H9 (cell line): ENCODE measurements around the gene LEKR1. TPM values are rescaled to one million over a fixed set of nuclear protein-coding genes. Genes with fewer than 3 reads are reported as not detected.

ENCODE experiments used
- DNase-seq: peaks from one replicate; pipeline ENCODE4 v3.0.0-alpha.2; 2017
- H2AFZ ChIP-seq: one replicate; pipeline ENCODE4 v1.6.1; 2013; ENCODE audit warnings: mild to moderate bottlenecking, low read length, control low read depth, moderate library complexity
- H2AK5ac ChIP-seq: 2 replicates; pipeline ENCODE4 v1.6.1; 2013; ENCODE audit warnings: low read length, control low read depth, mixed read lengths; ENCODE audit not compliant: insufficient read length
- H2BK120ac ChIP-seq: one replicate; pipeline ENCODE4 v1.6.1; 2013; ENCODE audit warnings: low read depth, mild to moderate bottlenecking, low read length, control low read depth, inconsistent platforms; ENCODE audit not compliant: poor library complexity, severe bottlenecking
- H2BK12ac ChIP-seq: 2 replicates; pipeline ENCODE4 v1.6.1; 2013; ENCODE audit warnings: low read length, control low read depth, mixed read lengths, low read depth; ENCODE audit not compliant: insufficient read length
- H2BK15ac ChIP-seq: 2 replicates; pipeline ENCODE4 v1.6.1; 2013; ENCODE audit warnings: low read depth, low read length, control low read depth
- H2BK20ac ChIP-seq: one replicate; pipeline ENCODE4 v1.6.1; 2013; ENCODE audit warnings: low read depth, mild to moderate bottlenecking, low read length, control low read depth, inconsistent platforms; ENCODE audit not compliant: poor library complexity, severe bottlenecking
- H2BK5ac ChIP-seq: 2 replicates; pipeline ENCODE4 v1.6.1; 2013; ENCODE audit warnings: low read length, control low read depth, mixed read lengths; ENCODE audit not compliant: insufficient read length
- H3K14ac ChIP-seq: 2 replicates; pipeline ENCODE4 v1.6.1; 2013; ENCODE audit warnings: low read length, control low read depth; ENCODE audit not compliant: insufficient read depth
- H3K18ac ChIP-seq: 2 replicates; pipeline ENCODE4 v1.6.1; 2013; ENCODE audit warnings: low read depth, mild to moderate bottlenecking, mixed read lengths, low read length, control low read depth; ENCODE audit not compliant: insufficient read length
- H3K23ac ChIP-seq: 2 replicates; pipeline ENCODE4 v1.6.1; 2013; ENCODE audit warnings: low read length, control low read depth, mixed read lengths, low read depth; ENCODE audit not compliant: insufficient read length
- H3K23me2 ChIP-seq: 2 replicates; pipeline ENCODE4 v1.6.1; 2013; ENCODE audit warnings: low read depth, mild to moderate bottlenecking, mixed read lengths, low read length, control low read depth; ENCODE audit not compliant: insufficient read length, poor library complexity, severe bottlenecking
- H3K27ac ChIP-seq: 2 replicates; pipeline ENCODE4 v1.5.1; 2013; ENCODE audit warnings: low read length, control low read depth, mixed read lengths, low read depth; ENCODE audit not compliant: insufficient read length
- H3K27me3 ChIP-seq: 2 replicates; pipeline ENCODE4 v1.6.1; 2013; ENCODE audit warnings: low read length, control low read depth, inconsistent platforms; ENCODE audit not compliant: insufficient read depth
- H3K4ac ChIP-seq: 2 replicates; pipeline ENCODE4 v1.6.1; 2013; ENCODE audit warnings: low read depth, mild to moderate bottlenecking, control low read depth, inconsistent platforms, low read length, moderate library complexity
- H3K4me1 ChIP-seq: 2 replicates; pipeline ENCODE4 v1.6.1; 2013; ENCODE audit warnings: low read length, control low read depth, inconsistent platforms; ENCODE audit not compliant: insufficient read depth
- H3K4me2 ChIP-seq: 2 replicates; pipeline ENCODE4 v1.6.1; 2013; ENCODE audit warnings: low read length, control low read depth, mixed read lengths; ENCODE audit not compliant: insufficient read length, insufficient read depth
- H3K56ac ChIP-seq: 2 replicates; pipeline ENCODE4 v1.6.1; 2013; ENCODE audit warnings: low read depth, mild to moderate bottlenecking, mixed read lengths, low read length, control low read depth; ENCODE audit not compliant: insufficient read length
- H3K79me1 ChIP-seq: 2 replicates; pipeline ENCODE4 v1.6.1; 2013; ENCODE audit warnings: low read depth, mild to moderate bottlenecking, moderate library complexity, low read length, control low read depth, inconsistent platforms; ENCODE audit not compliant: insufficient read depth, poor library complexity, severe bottlenecking
- H3K79me2 ChIP-seq: 2 replicates; pipeline ENCODE4 v1.6.1; 2013; ENCODE audit warnings: low read length, control low read depth, inconsistent platforms; ENCODE audit not compliant: insufficient read depth
- H3K9ac ChIP-seq: 2 replicates; pipeline ENCODE4 v1.6.1; 2013; ENCODE audit warnings: low read length, control low read depth, mixed read lengths; ENCODE audit not compliant: insufficient read length; ENCODE audit errors: extremely low read depth
- H3K9me3 ChIP-seq: one replicate; pipeline ENCODE4 v1.6.1; 2013; ENCODE audit warnings: low read depth, low read length, inconsistent platforms; ENCODE audit not compliant: control insufficient read depth
- H3T11ph ChIP-seq: one replicate; pipeline ENCODE4 v1.6.1; 2013; ENCODE audit warnings: mild to moderate bottlenecking, low read length, control low read depth, inconsistent platforms
- H4K20me1 ChIP-seq: one replicate; pipeline ENCODE4 v1.6.1; 2013; ENCODE audit not compliant: control insufficient read depth, insufficient read length, insufficient read depth
- H4K5ac ChIP-seq: 2 replicates; pipeline ENCODE4 v1.6.1; 2013; ENCODE audit warnings: low read depth, mild to moderate bottlenecking, mixed read lengths, low read length, control low read depth; ENCODE audit not compliant: insufficient read length
- H4K8ac ChIP-seq: replicated peaks from 2 replicates; pipeline ENCODE4 v1.6.1; 2013; ENCODE audit warnings: low read length, control low read depth, mixed read lengths, low read depth; ENCODE audit not compliant: insufficient read length
- H4K91ac ChIP-seq: 2 replicates; pipeline ENCODE4 v1.6.1; 2013; ENCODE audit warnings: low read depth, mild to moderate bottlenecking, moderate library complexity, mixed read lengths, low read length, control low read depth; ENCODE audit not compliant: insufficient read length
- H3K27ac Mint-ChIP-seq, 3 experiments: 2 replicates in 2 of 3; 3 replicates in 1 of 3; pipeline ENCODE4 v1.8.0; 2020 to 2021; ENCODE audit warnings: mixed read lengths in 3 of 3, mild to moderate bottlenecking in 1 of 3, moderate library complexity in 1 of 3
- H3K27me3 Mint-ChIP-seq: 2 replicates; pipeline ENCODE4 v1.8.0; 2021; ENCODE audit warnings: low read depth, mild to moderate bottlenecking, moderate library complexity, mixed read lengths
- H3K36me3 Mint-ChIP-seq, 3 experiments: 2 replicates in 2 of 3; 3 replicates in 1 of 3; pipeline ENCODE4 v1.8.0; 2020 to 2021; ENCODE audit warnings: low read depth in 3 of 3, mixed read lengths in 3 of 3; ENCODE audit not compliant: insufficient read depth in 1 of 3
- H3K4me1 Mint-ChIP-seq, 2 experiments: 2 replicates each; pipeline ENCODE4 v1.8.0; 2020; ENCODE audit warnings: mixed read lengths in 2 of 2
- H3K4me3 Mint-ChIP-seq, 2 experiments: 2 replicates in 1 of 2; 3 replicates in 1 of 2; pipeline ENCODE4 v1.8.0; 2020 to 2021; ENCODE audit warnings: mild to moderate bottlenecking in 2 of 2, mixed read lengths in 2 of 2, moderate library complexity in 1 of 2
- H3K9me3 Mint-ChIP-seq, 2 experiments: 2 replicates in 1 of 2; 3 replicates in 1 of 2; pipeline ENCODE4 v1.8.0; 2020; ENCODE audit warnings: mild to moderate bottlenecking in 2 of 2, mixed read lengths in 2 of 2, moderate library complexity in 1 of 2
- CTCF ChIP-seq: fragments of 200-600 bp; sonication (generic); conservative IDR thresholded peaks from 3 replicates; pipeline ENCODE4 v1.8.0; 2021; ENCODE audit warnings: antibody characterized with exemption, mild to moderate bottlenecking
- WGBS: extraction: QIAGEN DNeasy Blood & Tissue Kit; methylation state at CpG from one replicate; pipeline ENCODE4 v1.1.7; 2013; ENCODE audit warnings: missing lambda C conversion rate, low lambda C conversion rate, mixed read lengths; ENCODE audit not compliant: insufficient read length; ENCODE audit errors: extremely low coverage; 5-methylcytosine and 5-hydroxymethylcytosine counted together
- total RNA-seq: library from RNA; stranded (reverse); gene quantifications from 2 replicates; pipeline ENCODE4 v1.2.1, GENCODE V29; 2021

LEKR1 gene
- total RNA-seq, 1 experiment from 2014 or later, result not detected

GRCh38 chr3:156859578-156859977 lies 33.4 kb downstream of the LEKR1 start:
- no CpG with 5 or more reads among the region's 4 CpGs for WGBS
- Histone ChIP-seq H3K14ac (no peak overlapping the region), H3K56ac (no peak overlapping the region), H2AFZ (no peak overlapping the region), H3K27ac (no peak overlapping the region), H3T11ph (no peak overlapping the region), H4K8ac (no peak overlapping the region), H2BK20ac (no peak overlapping the region), H3K23me2 (no peaks in the 10 kb centered on the region), H4K5ac (no peak overlapping the region), H4K91ac (no peak overlapping the region), H3K4me1 (no peaks in the 10 kb centered on the region), H3K18ac (no peak overlapping the region), H3K23ac (no peak overlapping the region), H2BK15ac (no peak overlapping the region), H2AK5ac (no peak overlapping the region), H3K4me2 (no peak overlapping the region), H3K79me2 (no peaks in the 10 kb centered on the region), H4K20me1 (no peaks in the 10 kb centered on the region), H2BK120ac (no peak overlapping the region), H3K9ac (no peak overlapping the region), H2BK5ac (no peak overlapping the region), H3K4ac (no peak overlapping the region), H2BK12ac (no peak overlapping the region), H3K27me3 (no peaks in the 10 kb centered on the region), H3K9me3 (no peaks in the 10 kb centered on the region), H3K79me1 (no peaks in the 10 kb centered on the region)
- Mint-ChIP-seq H3K9me3 (no peaks in the 10 kb centered on the region), H3K36me3 (no peaks in the 10 kb centered on the region), H3K27ac (no peak overlapping the region), H3K27me3 (no peaks in the 10 kb centered on the region), H3K4me1 (no peaks in the 10 kb centered on the region), H3K4me3 (no peak overlapping the region)
- no peak for DNase-seq
- TF ChIP-seq CTCF, result no peak
